Mesothelial cell of epicardium (in vitro differentiated cells): ENCODE data around the gene ARHGAP20. TPM values are rescaled to one million over a fixed set of nuclear protein-coding genes. Genes with fewer than 3 reads are reported as not detected.

Experiments
- DNase-seq, 2 experiments: peaks; one replicate each; pipeline ENCODE4 v3.0.0; 2021; ENCODE audit warnings: low spot score in 2 of 2; ENCODE audit not compliant: unreplicated experiment in 2 of 2
- H3K27ac Mint-ChIP-seq: 2 replicates; pipeline ENCODE4 v1.8.0; 2021; ENCODE audit warnings: mixed read lengths
- H3K27me3 Mint-ChIP-seq: 2 replicates; pipeline ENCODE4 v1.8.0; 2021; ENCODE audit warnings: low read depth, mixed read lengths
- H3K36me3 Mint-ChIP-seq: 2 replicates; pipeline ENCODE4 v1.8.0; 2021; ENCODE audit warnings: mixed read lengths
- H3K4me1 Mint-ChIP-seq: 2 replicates; pipeline ENCODE4 v1.8.0; 2021; ENCODE audit warnings: mixed read lengths
- H3K4me3 Mint-ChIP-seq: 2 replicates; pipeline ENCODE4 v1.8.0; 2021; ENCODE audit warnings: mild to moderate bottlenecking, moderate library complexity, mixed read lengths
- H3K9me3 Mint-ChIP-seq: 2 replicates; pipeline ENCODE4 v1.8.0; 2021; ENCODE audit warnings: mixed read lengths
- total RNA-seq: library from RNA; stranded (reverse); gene quantifications from 3 replicates; pipeline ENCODE4 v1.2.1, GENCODE V29; 2021
- TF ChIP-seq, protein P1 (sequence below): fragments of 200-600 bp; sonication (generic); IDR thresholded peaks from one replicate; pipeline ENCODE4 v1.5.0; 2021; ENCODE audit warnings: antibody characterized with exemption; ENCODE audit not compliant: unreplicated experiment

The ARHGAP20 gene
- total RNA-seq, 1 donor from 2014 or later = 8.9 TPM

DNA sequence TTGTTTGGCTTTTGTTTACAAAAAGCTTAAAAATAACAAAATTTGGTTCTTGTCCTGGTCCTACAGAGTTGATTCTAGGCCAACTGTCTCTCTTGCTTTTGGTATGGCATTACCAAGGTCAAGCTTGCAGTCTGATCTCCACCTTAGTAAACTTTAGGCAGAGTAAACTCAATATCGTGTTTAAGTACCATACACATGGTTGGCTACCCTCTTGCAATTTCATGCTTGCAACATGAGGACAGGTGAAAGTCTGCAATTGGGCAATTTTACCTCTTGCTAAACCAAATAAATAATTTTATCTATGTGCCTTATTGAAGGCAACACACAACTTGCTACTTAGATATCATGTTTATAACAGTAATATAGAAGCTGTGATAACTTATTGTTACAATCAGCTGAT lies 125.1 kb downstream of the ARHGAP20 start:
- DNase-seq = no peak
- Mint-ChIP-seq H3K4me1 (peaks cover 6% of the 10 kb centered on the region), H3K27me3 (no peaks in the 10 kb centered on the region), H3K4me3 (no peak overlapping the region), H3K27ac (no peak overlapping the region), H3K9me3 (no peaks in the 10 kb centered on the region), H3K36me3 (peaks cover 24% of the 10 kb centered on the region)
- TF ChIP-seq, protein P1, sequence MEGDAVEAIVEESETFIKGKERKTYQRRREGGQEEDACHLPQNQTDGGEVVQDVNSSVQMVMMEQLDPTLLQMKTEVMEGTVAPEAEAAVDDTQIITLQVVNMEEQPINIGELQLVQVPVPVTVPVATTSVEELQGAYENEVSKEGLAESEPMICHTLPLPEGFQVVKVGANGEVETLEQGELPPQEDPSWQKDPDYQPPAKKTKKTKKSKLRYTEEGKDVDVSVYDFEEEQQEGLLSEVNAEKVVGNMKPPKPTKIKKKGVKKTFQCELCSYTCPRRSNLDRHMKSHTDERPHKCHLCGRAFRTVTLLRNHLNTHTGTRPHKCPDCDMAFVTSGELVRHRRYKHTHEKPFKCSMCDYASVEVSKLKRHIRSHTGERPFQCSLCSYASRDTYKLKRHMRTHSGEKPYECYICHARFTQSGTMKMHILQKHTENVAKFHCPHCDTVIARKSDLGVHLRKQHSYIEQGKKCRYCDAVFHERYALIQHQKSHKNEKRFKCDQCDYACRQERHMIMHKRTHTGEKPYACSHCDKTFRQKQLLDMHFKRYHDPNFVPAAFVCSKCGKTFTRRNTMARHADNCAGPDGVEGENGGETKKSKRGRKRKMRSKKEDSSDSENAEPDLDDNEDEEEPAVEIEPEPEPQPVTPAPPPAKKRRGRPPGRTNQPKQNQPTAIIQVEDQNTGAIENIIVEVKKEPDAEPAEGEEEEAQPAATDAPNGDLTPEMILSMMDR = no peak

GRCh38 chr11:110584150-110584549 lies 128.1 kb downstream of the ARHGAP20 start:
- Mint-ChIP-seq H3K4me3 (no peak overlapping the region), H3K9me3 (no peaks in the 10 kb centered on the region), H3K36me3 (peaks cover 33% of the 10 kb centered on the region), H3K4me1 (peaks cover 9% of the 10 kb centered on the region), H3K27ac (no peak overlapping the region), H3K27me3 (no peaks in the 10 kb centered on the region)
- no peak for DNase-seq
- TF ChIP-seq, protein P1 = no peak

- DNase-seq = no peak
- Mint-ChIP-seq H3K27me3 (no peaks in the 10 kb centered on the region), H3K36me3 (peaks cover 42% of the 10 kb centered on the region)
These were observed 129.4 kb downstream of the ARHGAP20 start for GRCh38 chr11:110582728-110583432.

GRCh38 chr11:110580571-110580970 lies 131.7 kb downstream of the ARHGAP20 start:
- no peaks in the 10 kb centered on the region for H3K9me3 Mint-ChIP-seq
- no peaks in the 10 kb centered on the region for H3K27me3 Mint-ChIP-seq
- no peak overlapping the region for H3K4me3 Mint-ChIP-seq
- TF ChIP-seq, protein P1 = no peak
- no peak overlapping the region for H3K27ac Mint-ChIP-seq
- no peak for DNase-seq
- peaks cover 9% of the 10 kb centered on the region for H3K4me1 Mint-ChIP-seq
- peaks cover 42% of the 10 kb centered on the region for H3K36me3 Mint-ChIP-seq

More at GRCh38 chr11:110582728-110583432, 129.4 kb downstream of the ARHGAP20 start:
- TF ChIP-seq, protein P1 = no peak
- Mint-ChIP-seq H3K4me3 (no peak overlapping the region), H3K4me1 (peaks cover 9% of the 10 kb centered on the region), H3K9me3 (no peaks in the 10 kb centered on the region), H3K27ac (no peak overlapping the region)

GRCh38 chr11:110573411-110573810 lies 138.8 kb downstream of the ARHGAP20 start:
- H3K4me1 Mint-ChIP-seq = peaks cover 20% of the 10 kb centered on the region
- no peaks in the 10 kb centered on the region for H3K27me3 Mint-ChIP-seq
- TF ChIP-seq, protein P1 = no peak
- peaks cover 8% of the 10 kb centered on the region for H3K9me3 Mint-ChIP-seq
- peaks cover 9% of the 10 kb centered on the region for H3K36me3 Mint-ChIP-seq
- H3K27ac Mint-ChIP-seq = no peak overlapping the region
- H3K4me3 Mint-ChIP-seq = no peak overlapping the region
- no peak for DNase-seq
